HG02970 (cell line): ENCODE results near the gene ZBTB45.

Experiments used
- ATAC-seq: cut with Tn5 transposase; IDR thresholded peaks from one replicate; pipeline ENCODE4 v1.9.1; 2021; ENCODE audit warnings: mild to moderate bottlenecking, moderate library complexity, moderate number of reproducible peaks; ENCODE audit not compliant: unreplicated experiment, low FRiP score

ZBTB45 gene

GRCh38 chr19:58519355-58520256 is at the start of gene ZBTB45:
ZBTB45 (minus strand) TSS chr19:58519810; CDS start chr19:58517673, 2,137 bp downstream.
- ATAC-seq: peak; percentile 84

GRCh38 chr19:58568453-58569130 is 49.0 kb upstream of the ZBTB45 start:
- ATAC-seq: no peak

GRCh38 chr19:58566989-58567388 is 47.4 kb upstream of the ZBTB45 start:
- ATAC-seq: no peak

- ATAC-seq: no peak
Measured at GRCh38 chr19:58563823-58564222, 44.2 kb upstream of the ZBTB45 start.

GRCh38 chr19:58563034-58563573 is 43.5 kb upstream of the ZBTB45 start:
- ATAC-seq: no peak

- ATAC-seq: no peak
Measured at GRCh38 chr19:58562122-58563033, 42.8 kb upstream of the ZBTB45 start.

GRCh38 chr19:58561373-58562121 is 41.9 kb upstream of the ZBTB45 start:
- no peak for ATAC-seq

GRCh38 chr19:58560921-58561320 is 41.3 kb upstream of the ZBTB45 start:
- ATAC-seq: no peak

- no peak for ATAC-seq
Measured at GRCh38 chr19:58560007-58560887, 40.6 kb upstream of the ZBTB45 start.

- peak; percentile 22 for ATAC-seq
Measured at GRCh38 chr19:58559275-58560006, 39.8 kb upstream of the ZBTB45 start.

GRCh38 chr19:58558623-58559274 is 39.1 kb upstream of the ZBTB45 start:
- ATAC-seq: peak; percentile 61

- ATAC-seq: no peak
Measured at GRCh38 chr19:58558066-58558622, 38.5 kb upstream of the ZBTB45 start, which contains the start of gene UBE2M. UBE2M (minus strand) TSS chr19:58558611; CDS start chr19:58558381, 230 bp downstream.

GRCh38 chr19:58557221-58558065 is 37.8 kb upstream of the ZBTB45 start:
- no peak for ATAC-seq

- ATAC-seq: no peak
Measured at GRCh38 chr19:58556622-58557220, 37.1 kb upstream of the ZBTB45 start.

- ATAC-seq: no peak
Measured at GRCh38 chr19:58555920-58556621, 36.5 kb upstream of the ZBTB45 start.
